ENCODE measurements around the gene TMEM190.
A peak's percentile ranks its signal among the peaks of the same experiment; 100 is the strongest.

Gene TMEM190

GRCh38 chr19:55339105-55339888, 37.3 kb upstream of the TMEM190 start, which contains the start of gene KMT5C:
Gene KMT5C, plus strand, starts transcription at chr19:55339876. Its CDS starts 2,061 bp downstream, at chr19:55341937.
- Histone ChIP-seq H3K4me1 (ENCODE audit: low read depth, poor library complexity, severe bottlenecking) (peaks cover 12% of the 10 kb centered on the region), H3K4me3 (IDR thresholded peaks at IDR 0.05; ENCODE audit: insufficient read depth, low read depth, low read length) (peak within 1 kb of the TSS; percentile 54), H3K36me3 (ENCODE audit: insufficient read depth) (no peaks in the 10 kb centered on the region), H3K79me2 (ENCODE audit: insufficient read depth, low read depth) (peaks cover 11% of the 10 kb centered on the region), H2AFZ (ENCODE audit: low read depth) (peak within 1 kb of the TSS; percentile 95), H3K27me3 (ENCODE audit: insufficient read depth, low read depth) (peaks cover 21% of the 10 kb centered on the region), H3K4me2 (peak within 1 kb of the TSS; percentile 99), H4K20me1 (ENCODE audit: insufficient read depth) (no peaks in the 10 kb centered on the region), H3K9ac (peak within 1 kb of the TSS; percentile 99), H3K27ac (peak within 1 kb of the TSS; percentile 99)
- no peak for TF ChIP-seq CTCF (conservative IDR thresholded peaks at IDR 0.05; ENCODE audit: low read depth, low read length)

- H3K27ac ChIP-seq = peak overlapping the region; percentile 72
Measured at GRCh38 chr19:55339889-55340783, 36.5 kb upstream of the TMEM190 start.

GRCh38 chr19:55340784-55341147, 35.9 kb upstream of the TMEM190 start:
- no peaks in the 10 kb centered on the region for H4K20me1 ChIP-seq (ENCODE audit: insufficient read depth)
- H3K9ac ChIP-seq = peak overlapping the region; percentile 77
- H3K27me3 ChIP-seq (ENCODE audit: insufficient read depth, low read depth) = peaks cover 11% of the 10 kb centered on the region; the same call in 1 of the 2 replicates
- peak overlapping the region; percentile 72 for H3K27ac ChIP-seq
- H3K4me3 ChIP-seq (IDR thresholded peaks at IDR 0.05; ENCODE audit: insufficient read depth, low read depth, low read length) = peak overlapping the region; percentile 54
- peaks cover 12% of the 10 kb centered on the region for H3K4me1 ChIP-seq (ENCODE audit: low read depth, poor library complexity, severe bottlenecking)
- peaks cover 11% of the 10 kb centered on the region for H3K79me2 ChIP-seq (ENCODE audit: insufficient read depth, low read depth)
- no peaks in the 10 kb centered on the region for H3K36me3 ChIP-seq (ENCODE audit: insufficient read depth)
- TF ChIP-seq CTCF (conservative IDR thresholded peaks at IDR 0.05; ENCODE audit: low read depth, low read length) = peak; percentile 45; the same call in 1 of the 2 replicates
- H3K4me2 ChIP-seq = peak overlapping the region; percentile 97
- H2AFZ ChIP-seq (ENCODE audit: low read depth) = peak overlapping the region; percentile 57

More at GRCh38 chr19:55339889-55340783, 36.5 kb upstream of the TMEM190 start:
- H3K36me3 ChIP-seq (ENCODE audit: insufficient read depth) = no peaks in the 10 kb centered on the region
- H4K20me1 ChIP-seq (ENCODE audit: insufficient read depth) = no peaks in the 10 kb centered on the region
- peak overlapping the region; percentile 97 for H3K4me2 ChIP-seq
- peaks cover 11% of the 10 kb centered on the region for H3K79me2 ChIP-seq (ENCODE audit: insufficient read depth, low read depth)
- no peak for TF ChIP-seq CTCF (conservative IDR thresholded peaks at IDR 0.05; ENCODE audit: low read depth, low read length)
- H3K4me1 ChIP-seq (ENCODE audit: low read depth, poor library complexity, severe bottlenecking) = peaks cover 12% of the 10 kb centered on the region
- H3K4me3 ChIP-seq (IDR thresholded peaks at IDR 0.05; ENCODE audit: insufficient read depth, low read depth, low read length) = peak overlapping the region; percentile 54
- peaks cover 17% of the 10 kb centered on the region for H3K27me3 ChIP-seq (ENCODE audit: insufficient read depth, low read depth)
- peak overlapping the region; percentile 77 for H3K9ac ChIP-seq
- peak overlapping the region; percentile 57; the same call in 1 of the 2 replicates for H2AFZ ChIP-seq (ENCODE audit: low read depth)

- H3K9ac ChIP-seq = peak overlapping the region; percentile 77; the same call in 1 of the 2 replicates
- TF ChIP-seq CTCF (conservative IDR thresholded peaks at IDR 0.05; ENCODE audit: low read depth, low read length) = no peak
- H3K4me3 ChIP-seq (IDR thresholded peaks at IDR 0.05; ENCODE audit: insufficient read depth, low read depth, low read length) = peak overlapping the region; percentile 54
- H3K4me1 ChIP-seq (ENCODE audit: low read depth, poor library complexity, severe bottlenecking) = peaks cover 12% of the 10 kb centered on the region
- no peaks in the 10 kb centered on the region for H3K36me3 ChIP-seq (ENCODE audit: insufficient read depth)
- peak overlapping the region; percentile 57 for H2AFZ ChIP-seq (ENCODE audit: low read depth)
- peaks cover 11% of the 10 kb centered on the region for H3K79me2 ChIP-seq (ENCODE audit: insufficient read depth, low read depth)
- H4K20me1 ChIP-seq (ENCODE audit: insufficient read depth) = no peaks in the 10 kb centered on the region
- H3K27ac ChIP-seq = peak overlapping the region; percentile 72
- H3K27me3 ChIP-seq (ENCODE audit: insufficient read depth, low read depth) = peaks cover 7% of the 10 kb centered on the region; the same call in 1 of the 2 replicates
- H3K4me2 ChIP-seq = peak overlapping the region; percentile 97
Measured at GRCh38 chr19:55341171-55341588, 35.4 kb upstream of the TMEM190 start.
